H9 (cell line): Measurements from ENCODE around the gene PCDHGA8. TPM values are rescaled to one million over a fixed set of nuclear protein-coding genes. Genes with fewer than 3 reads are reported as not detected.

ENCODE experiments used
- DNase-seq: peaks from one replicate; pipeline ENCODE4 v3.0.0-alpha.2; 2017
- H2AFZ ChIP-seq: one replicate; pipeline ENCODE4 v1.6.1; 2013; ENCODE audit warnings: mild to moderate bottlenecking, low read length, control low read depth, moderate library complexity
- H2AK5ac ChIP-seq: 2 replicates; pipeline ENCODE4 v1.6.1; 2013; ENCODE audit warnings: low read length, control low read depth, mixed read lengths; ENCODE audit not compliant: insufficient read length
- H2BK120ac ChIP-seq: one replicate; pipeline ENCODE4 v1.6.1; 2013; ENCODE audit warnings: low read depth, mild to moderate bottlenecking, low read length, control low read depth, inconsistent platforms; ENCODE audit not compliant: poor library complexity, severe bottlenecking
- H2BK12ac ChIP-seq: 2 replicates; pipeline ENCODE4 v1.6.1; 2013; ENCODE audit warnings: low read length, control low read depth, mixed read lengths, low read depth; ENCODE audit not compliant: insufficient read length
- H2BK15ac ChIP-seq: 2 replicates; pipeline ENCODE4 v1.6.1; 2013; ENCODE audit warnings: low read depth, low read length, control low read depth
- H2BK20ac ChIP-seq: one replicate; pipeline ENCODE4 v1.6.1; 2013; ENCODE audit warnings: low read depth, mild to moderate bottlenecking, low read length, control low read depth, inconsistent platforms; ENCODE audit not compliant: poor library complexity, severe bottlenecking
- H2BK5ac ChIP-seq: 2 replicates; pipeline ENCODE4 v1.6.1; 2013; ENCODE audit warnings: low read length, control low read depth, mixed read lengths; ENCODE audit not compliant: insufficient read length
- H3K14ac ChIP-seq: 2 replicates; pipeline ENCODE4 v1.6.1; 2013; ENCODE audit warnings: low read length, control low read depth; ENCODE audit not compliant: insufficient read depth
- H3K18ac ChIP-seq: 2 replicates; pipeline ENCODE4 v1.6.1; 2013; ENCODE audit warnings: low read depth, mild to moderate bottlenecking, mixed read lengths, low read length, control low read depth; ENCODE audit not compliant: insufficient read length
- H3K23ac ChIP-seq: 2 replicates; pipeline ENCODE4 v1.6.1; 2013; ENCODE audit warnings: low read length, control low read depth, mixed read lengths, low read depth; ENCODE audit not compliant: insufficient read length
- H3K23me2 ChIP-seq: 2 replicates; pipeline ENCODE4 v1.6.1; 2013; ENCODE audit warnings: low read depth, mild to moderate bottlenecking, mixed read lengths, low read length, control low read depth; ENCODE audit not compliant: insufficient read length, poor library complexity, severe bottlenecking
- H3K27ac ChIP-seq: 2 replicates; pipeline ENCODE4 v1.5.1; 2013; ENCODE audit warnings: low read length, control low read depth, mixed read lengths, low read depth; ENCODE audit not compliant: insufficient read length
- H3K27me3 ChIP-seq: 2 replicates; pipeline ENCODE4 v1.6.1; 2013; ENCODE audit warnings: low read length, control low read depth, inconsistent platforms; ENCODE audit not compliant: insufficient read depth
- H3K4ac ChIP-seq: 2 replicates; pipeline ENCODE4 v1.6.1; 2013; ENCODE audit warnings: low read depth, mild to moderate bottlenecking, control low read depth, inconsistent platforms, low read length, moderate library complexity
- H3K4me1 ChIP-seq: 2 replicates; pipeline ENCODE4 v1.6.1; 2013; ENCODE audit warnings: low read length, control low read depth, inconsistent platforms; ENCODE audit not compliant: insufficient read depth
- H3K4me2 ChIP-seq: 2 replicates; pipeline ENCODE4 v1.6.1; 2013; ENCODE audit warnings: low read length, control low read depth, mixed read lengths; ENCODE audit not compliant: insufficient read length, insufficient read depth
- H3K56ac ChIP-seq: 2 replicates; pipeline ENCODE4 v1.6.1; 2013; ENCODE audit warnings: low read depth, mild to moderate bottlenecking, mixed read lengths, low read length, control low read depth; ENCODE audit not compliant: insufficient read length
- H3K79me1 ChIP-seq: 2 replicates; pipeline ENCODE4 v1.6.1; 2013; ENCODE audit warnings: low read depth, mild to moderate bottlenecking, moderate library complexity, low read length, control low read depth, inconsistent platforms; ENCODE audit not compliant: insufficient read depth, poor library complexity, severe bottlenecking
- H3K79me2 ChIP-seq: 2 replicates; pipeline ENCODE4 v1.6.1; 2013; ENCODE audit warnings: low read length, control low read depth, inconsistent platforms; ENCODE audit not compliant: insufficient read depth
- H3K9ac ChIP-seq: 2 replicates; pipeline ENCODE4 v1.6.1; 2013; ENCODE audit warnings: low read length, control low read depth, mixed read lengths; ENCODE audit not compliant: insufficient read length; ENCODE audit errors: extremely low read depth
- H3K9me3 ChIP-seq: one replicate; pipeline ENCODE4 v1.6.1; 2013; ENCODE audit warnings: low read depth, low read length, inconsistent platforms; ENCODE audit not compliant: control insufficient read depth
- H3T11ph ChIP-seq: one replicate; pipeline ENCODE4 v1.6.1; 2013; ENCODE audit warnings: mild to moderate bottlenecking, low read length, control low read depth, inconsistent platforms
- H4K20me1 ChIP-seq: one replicate; pipeline ENCODE4 v1.6.1; 2013; ENCODE audit not compliant: control insufficient read depth, insufficient read length, insufficient read depth
- H4K5ac ChIP-seq: 2 replicates; pipeline ENCODE4 v1.6.1; 2013; ENCODE audit warnings: low read depth, mild to moderate bottlenecking, mixed read lengths, low read length, control low read depth; ENCODE audit not compliant: insufficient read length
- H4K8ac ChIP-seq: replicated peaks from 2 replicates; pipeline ENCODE4 v1.6.1; 2013; ENCODE audit warnings: low read length, control low read depth, mixed read lengths, low read depth; ENCODE audit not compliant: insufficient read length
- H4K91ac ChIP-seq: 2 replicates; pipeline ENCODE4 v1.6.1; 2013; ENCODE audit warnings: low read depth, mild to moderate bottlenecking, moderate library complexity, mixed read lengths, low read length, control low read depth; ENCODE audit not compliant: insufficient read length
- H3K27ac Mint-ChIP-seq, 3 experiments: 2 replicates in 2 of 3; 3 replicates in 1 of 3; pipeline ENCODE4 v1.8.0; 2020 to 2021; ENCODE audit warnings: mixed read lengths in 3 of 3, mild to moderate bottlenecking in 1 of 3, moderate library complexity in 1 of 3
- H3K27me3 Mint-ChIP-seq: 2 replicates; pipeline ENCODE4 v1.8.0; 2021; ENCODE audit warnings: low read depth, mild to moderate bottlenecking, moderate library complexity, mixed read lengths
- H3K36me3 Mint-ChIP-seq, 3 experiments: 2 replicates in 2 of 3; 3 replicates in 1 of 3; pipeline ENCODE4 v1.8.0; 2020 to 2021; ENCODE audit warnings: low read depth in 3 of 3, mixed read lengths in 3 of 3; ENCODE audit not compliant: insufficient read depth in 1 of 3
- H3K4me1 Mint-ChIP-seq, 2 experiments: 2 replicates each; pipeline ENCODE4 v1.8.0; 2020; ENCODE audit warnings: mixed read lengths in 2 of 2
- H3K4me3 Mint-ChIP-seq, 2 experiments: 2 replicates in 1 of 2; 3 replicates in 1 of 2; pipeline ENCODE4 v1.8.0; 2020 to 2021; ENCODE audit warnings: mild to moderate bottlenecking in 2 of 2, mixed read lengths in 2 of 2, moderate library complexity in 1 of 2
- H3K9me3 Mint-ChIP-seq, 2 experiments: 2 replicates in 1 of 2; 3 replicates in 1 of 2; pipeline ENCODE4 v1.8.0; 2020; ENCODE audit warnings: mild to moderate bottlenecking in 2 of 2, mixed read lengths in 2 of 2, moderate library complexity in 1 of 2
- WGBS: extraction: QIAGEN DNeasy Blood & Tissue Kit; methylation state at CpG from one replicate; pipeline ENCODE4 v1.1.7; 2013; ENCODE audit warnings: missing lambda C conversion rate, low lambda C conversion rate, mixed read lengths; ENCODE audit not compliant: insufficient read length; ENCODE audit errors: extremely low coverage; 5-methylcytosine and 5-hydroxymethylcytosine counted together
- total RNA-seq: library from RNA; stranded (reverse); gene quantifications from 2 replicates; pipeline ENCODE4 v1.2.1, GENCODE V29; 2021
- TF ChIP-seq, protein P1 (sequence below): fragments of 200-600 bp; sonication (generic); conservative IDR thresholded peaks from 3 replicates; pipeline ENCODE4 v1.8.0; 2021; ENCODE audit warnings: antibody characterized with exemption, mild to moderate bottlenecking

The PCDHGA8 gene
- total RNA-seq, 1 experiment from 2014 or later = 0.90 TPM

DNA sequence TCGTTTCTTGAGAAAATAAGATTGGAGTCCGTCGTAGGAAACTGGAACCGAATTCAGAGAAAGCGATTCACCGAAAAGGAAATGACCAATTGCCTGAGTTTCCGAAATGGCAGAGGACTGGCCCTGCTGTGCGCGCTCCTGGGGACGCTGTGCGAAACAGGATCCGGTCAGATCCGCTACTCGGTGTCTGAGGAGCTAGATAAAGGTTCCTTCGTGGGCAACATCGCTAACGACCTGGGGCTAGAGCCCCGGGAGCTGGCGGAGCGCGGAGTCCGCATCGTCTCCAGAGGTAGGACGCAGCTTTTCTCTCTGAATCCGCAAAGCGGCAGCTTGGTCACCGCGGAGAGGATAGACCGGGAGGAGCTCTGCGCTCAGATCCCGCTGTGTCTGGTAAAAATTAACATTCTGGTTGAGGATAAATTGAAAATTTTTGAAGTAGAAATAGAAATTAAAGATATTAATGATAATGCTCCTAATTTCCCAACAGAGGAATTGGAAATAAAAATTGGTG is 48.4 kb upstream of the PCDHGA8 start:
- no peak for DNase-seq
- Histone ChIP-seq H4K5ac (no peak overlapping the region), H2BK15ac (no peak overlapping the region), H3K27me3 (no peaks in the 10 kb centered on the region), H3K79me2 (no peaks in the 10 kb centered on the region), H4K91ac (no peak overlapping the region), H3K4me2 (no peak overlapping the region), H3K23ac (no peak overlapping the region), H4K20me1 (no peaks in the 10 kb centered on the region), H3K18ac (no peak overlapping the region), H4K8ac (no peak overlapping the region), H3T11ph (no peak overlapping the region), H3K9me3 (peaks cover 25% of the 10 kb centered on the region), H3K79me1 (no peaks in the 10 kb centered on the region), H3K23me2 (no peaks in the 10 kb centered on the region), H3K9ac (no peak overlapping the region), H3K14ac (no peak overlapping the region), H2BK120ac (no peak overlapping the region), H2BK5ac (no peak overlapping the region), H2AFZ (peak overlapping the region; percentile 35), H3K4me1 (no peaks in the 10 kb centered on the region), H3K4ac (no peak overlapping the region), H3K27ac (no peak overlapping the region), H2BK12ac (no peak overlapping the region), H3K56ac (no peak overlapping the region), H2BK20ac (no peak overlapping the region), H2AK5ac (no peak overlapping the region)
- WGBS = no CpG with 5 or more reads among the region's 31 CpGs
- H3K27me3 Mint-ChIP-seq = peaks cover 9% of the 10 kb centered on the region
- TF ChIP-seq, protein P1, sequence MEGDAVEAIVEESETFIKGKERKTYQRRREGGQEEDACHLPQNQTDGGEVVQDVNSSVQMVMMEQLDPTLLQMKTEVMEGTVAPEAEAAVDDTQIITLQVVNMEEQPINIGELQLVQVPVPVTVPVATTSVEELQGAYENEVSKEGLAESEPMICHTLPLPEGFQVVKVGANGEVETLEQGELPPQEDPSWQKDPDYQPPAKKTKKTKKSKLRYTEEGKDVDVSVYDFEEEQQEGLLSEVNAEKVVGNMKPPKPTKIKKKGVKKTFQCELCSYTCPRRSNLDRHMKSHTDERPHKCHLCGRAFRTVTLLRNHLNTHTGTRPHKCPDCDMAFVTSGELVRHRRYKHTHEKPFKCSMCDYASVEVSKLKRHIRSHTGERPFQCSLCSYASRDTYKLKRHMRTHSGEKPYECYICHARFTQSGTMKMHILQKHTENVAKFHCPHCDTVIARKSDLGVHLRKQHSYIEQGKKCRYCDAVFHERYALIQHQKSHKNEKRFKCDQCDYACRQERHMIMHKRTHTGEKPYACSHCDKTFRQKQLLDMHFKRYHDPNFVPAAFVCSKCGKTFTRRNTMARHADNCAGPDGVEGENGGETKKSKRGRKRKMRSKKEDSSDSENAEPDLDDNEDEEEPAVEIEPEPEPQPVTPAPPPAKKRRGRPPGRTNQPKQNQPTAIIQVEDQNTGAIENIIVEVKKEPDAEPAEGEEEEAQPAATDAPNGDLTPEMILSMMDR = no peak
- peaks cover 0 to 4% of the 10 kb centered on the region in 2 experiments; a peak in 2 of 4 replicates for H3K4me1 Mint-ChIP-seq
- H3K9me3 Mint-ChIP-seq = peaks cover 61 to 72% of the 10 kb centered on the region in 2 experiments
- no peak overlapping the region for H3K27ac Mint-ChIP-seq
- no peak overlapping the region for H3K4me3 Mint-ChIP-seq
- peaks cover 15 to 47% (median 32%) of the 10 kb centered on the region in 3 experiments for H3K36me3 Mint-ChIP-seq
